BLaER1 treated with 17β-estradiol and CSF1 and Interleukin-3, amounts not matched to agents 10 nM and 100 nM (cell line): ENCODE results near the gene SLC24A3.
A peak's percentile ranks its signal among the peaks of the same experiment; 100 is the strongest.

Experiments used
- H3K27ac ChIP-seq, 11 experiments: shearing (Covaris generic); formaldehyde crosslinking; 2 replicates each; pipeline ENCODE4 v1.8.1; 2022
- H3K27me3 ChIP-seq, 11 experiments: shearing (Covaris generic); formaldehyde crosslinking; 2 replicates each; pipeline ENCODE4 v1.8.1; 2022
- H3K36me3 ChIP-seq, 11 experiments: shearing (Covaris generic); formaldehyde crosslinking; 2 replicates each; pipeline ENCODE4 v1.8.1; 2022
- H3K4me1 ChIP-seq, 10 experiments: shearing (Covaris generic); formaldehyde crosslinking; 2 replicates each; pipeline ENCODE4 v1.8.1; 2022
- H3K4me2 ChIP-seq, 11 experiments: shearing (Covaris generic); formaldehyde crosslinking; 2 replicates each; pipeline ENCODE4 v1.8.1; 2022
- H3K4me3 ChIP-seq, 10 experiments: shearing (Covaris generic); formaldehyde crosslinking; 2 replicates each; pipeline ENCODE4 v1.8.1; 2022
- H3K9ac ChIP-seq, 11 experiments: shearing (Covaris generic); formaldehyde crosslinking; 2 replicates each; pipeline ENCODE4 v1.8.1; 2022
- H3K9me3 ChIP-seq, 11 experiments: shearing (Covaris generic); formaldehyde crosslinking; replicated peaks in 1 of 11; 2 replicates each; pipeline ENCODE4 v1.8.1; 2022
- H4K20me1 ChIP-seq, 11 experiments: shearing (Covaris generic); formaldehyde crosslinking; 2 replicates each; pipeline ENCODE4 v1.8.1; 2022
- Cebpa-rat ChIP-seq, 11 experiments: shearing (Covaris generic); IDR thresholded peaks; 2 replicates each; pipeline ENCODE4 v1.8.1; 2022

The SLC24A3 gene

GRCh38 chr20:19767070-19767469, 554.6 kb downstream of the SLC24A3 start:
- peaks cover 0 to 16% (median 0%) of the 10 kb centered on the region in 11 experiments; a peak in 2 of 22 replicates for H3K36me3 ChIP-seq
- H3K27ac ChIP-seq = no peak overlapping the region
- peaks cover 3 to 32% (median 11%) of the 10 kb centered on the region in 10 experiments; a peak in 18 of 20 replicates for H3K4me1 ChIP-seq
- no peak overlapping the region for H3K9ac ChIP-seq
- TF ChIP-seq Cebpa-rat (IDR thresholded peaks at IDR 0.05) = no peak
- H4K20me1 ChIP-seq = peaks cover 0 to 77% (median 6%) of the 10 kb centered on the region in 11 experiments; a peak in 5 of 22 replicates
- no peak overlapping the region for H3K4me3 ChIP-seq
- H3K27me3 ChIP-seq = no peaks in the 10 kb centered on the region
- no peaks in the 10 kb centered on the region for H3K9me3 ChIP-seq
- no peak overlapping the region for H3K4me2 ChIP-seq

DNA sequence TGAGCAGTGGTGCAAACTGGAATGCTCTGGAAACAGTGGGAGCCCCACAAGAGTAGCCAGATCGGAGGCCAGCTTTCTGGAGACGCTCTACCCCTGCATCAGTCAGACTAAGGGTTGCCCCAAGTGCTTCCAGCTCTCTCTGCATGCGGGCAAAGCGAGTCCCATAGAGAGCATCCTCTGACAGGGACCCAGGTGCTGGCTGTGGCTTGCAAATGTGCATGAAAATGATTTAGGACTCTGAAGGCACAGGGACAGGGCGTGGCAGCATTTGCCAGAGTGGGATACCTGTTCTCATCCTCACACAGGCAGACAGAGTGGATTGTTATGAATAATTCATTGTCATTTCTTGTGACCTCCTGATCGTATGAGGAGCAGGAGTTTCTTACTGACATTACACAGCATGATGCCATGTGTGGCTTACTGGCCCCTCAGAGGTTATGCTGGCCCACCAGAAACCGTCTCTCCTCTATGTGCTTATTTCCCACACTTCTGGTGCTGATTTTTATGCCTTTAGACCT, 555.9 kb downstream of the SLC24A3 start:
- no peak overlapping the region for H3K4me2 ChIP-seq
- no peak overlapping the region for H3K4me3 ChIP-seq
- H3K27me3 ChIP-seq = no peaks in the 10 kb centered on the region
- no peak overlapping the region for H3K27ac ChIP-seq
- peaks cover 0 to 23% (median 0%) of the 10 kb centered on the region in 11 experiments; a peak in 4 of 22 replicates for H3K36me3 ChIP-seq
- TF ChIP-seq Cebpa-rat (IDR thresholded peaks at IDR 0.05) = no peak
- peaks cover 0 to 81% (median 6%) of the 10 kb centered on the region in 11 experiments; a peak in 5 of 22 replicates for H4K20me1 ChIP-seq
- H3K9ac ChIP-seq = no peak overlapping the region
- no peaks in the 10 kb centered on the region for H3K9me3 ChIP-seq
- H3K4me1 ChIP-seq = peaks cover 0 to 33% (median 10%) of the 10 kb centered on the region in 10 experiments; a peak in 12 of 20 replicates

DNA sequence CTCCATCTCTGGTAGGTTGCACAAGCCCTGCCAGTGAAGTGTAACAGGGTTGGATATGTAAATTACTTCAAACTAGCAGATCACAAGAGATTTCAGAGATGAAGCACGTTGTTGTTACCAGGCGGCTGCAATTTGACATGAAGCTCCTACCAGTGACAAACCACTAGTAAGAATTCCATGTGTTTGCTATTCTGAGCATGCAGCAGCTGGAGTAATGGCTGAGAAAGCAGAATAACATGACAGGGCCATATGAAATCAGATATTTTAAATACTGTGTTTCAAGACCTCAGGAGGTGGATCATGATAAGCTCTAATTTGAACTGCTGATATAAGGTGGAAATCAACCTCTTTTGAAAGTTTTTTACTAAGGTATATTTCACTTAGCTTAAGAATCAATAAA, 557.1 kb downstream of the SLC24A3 start:
- H3K4me1 ChIP-seq = peaks cover 0 to 26% (median 10%) of the 10 kb centered on the region in 10 experiments; a peak in 12 of 20 replicates
- peak overlapping the region in 4 of 11 experiments; percentile 2 to 36 (median 18); a peak in 4 of 22 replicates for H3K4me2 ChIP-seq
- no peak for TF ChIP-seq Cebpa-rat (IDR thresholded peaks at IDR 0.05)
- H3K27me3 ChIP-seq = no peaks in the 10 kb centered on the region
- H4K20me1 ChIP-seq = peaks cover 0 to 71% (median 6%) of the 10 kb centered on the region in 11 experiments; a peak in 5 of 22 replicates
- H3K27ac ChIP-seq = no peak overlapping the region
- no peaks in the 10 kb centered on the region for H3K9me3 ChIP-seq
- no peak overlapping the region for H3K4me3 ChIP-seq
- H3K9ac ChIP-seq = no peak overlapping the region
- H3K36me3 ChIP-seq = peaks cover 0 to 24% (median 0%) of the 10 kb centered on the region in 11 experiments; a peak in 4 of 22 replicates

DNA sequence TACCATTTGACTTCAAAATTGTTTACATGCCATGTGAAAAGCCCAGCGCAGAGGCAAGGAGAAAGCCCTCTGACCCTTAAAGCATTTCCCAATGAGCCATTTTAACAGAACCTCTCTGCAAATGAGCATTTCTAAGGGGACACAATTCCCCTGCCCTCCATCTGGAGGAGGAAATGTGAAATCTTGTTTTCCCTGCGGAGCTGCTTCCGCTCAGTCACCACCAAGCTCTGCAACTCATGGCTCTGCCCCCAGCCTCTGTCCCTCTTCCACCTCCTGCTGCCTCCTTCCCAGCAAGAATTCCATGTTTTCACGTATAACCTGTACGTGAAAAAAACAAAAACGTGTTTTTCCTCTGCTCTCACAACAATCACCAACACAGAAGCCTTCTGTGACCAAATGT, 557.9 kb downstream of the SLC24A3 start:
- no peak overlapping the region for H3K9ac ChIP-seq
- H3K27me3 ChIP-seq = no peaks in the 10 kb centered on the region
- no peaks in the 10 kb centered on the region for H3K9me3 ChIP-seq
- no peak overlapping the region for H3K27ac ChIP-seq
- H3K4me3 ChIP-seq = no peak overlapping the region
- no peak for TF ChIP-seq Cebpa-rat (IDR thresholded peaks at IDR 0.05)
- H3K4me1 ChIP-seq = peaks cover 0 to 26% (median 10%) of the 10 kb centered on the region in 10 experiments; a peak in 12 of 20 replicates
- no peak overlapping the region for H3K4me2 ChIP-seq
- peaks cover 0 to 62% (median 6%) of the 10 kb centered on the region in 11 experiments; a peak in 5 of 22 replicates for H4K20me1 ChIP-seq
- H3K36me3 ChIP-seq = peaks cover 0 to 24% (median 0%) of the 10 kb centered on the region in 11 experiments; a peak in 4 of 22 replicates

DNA sequence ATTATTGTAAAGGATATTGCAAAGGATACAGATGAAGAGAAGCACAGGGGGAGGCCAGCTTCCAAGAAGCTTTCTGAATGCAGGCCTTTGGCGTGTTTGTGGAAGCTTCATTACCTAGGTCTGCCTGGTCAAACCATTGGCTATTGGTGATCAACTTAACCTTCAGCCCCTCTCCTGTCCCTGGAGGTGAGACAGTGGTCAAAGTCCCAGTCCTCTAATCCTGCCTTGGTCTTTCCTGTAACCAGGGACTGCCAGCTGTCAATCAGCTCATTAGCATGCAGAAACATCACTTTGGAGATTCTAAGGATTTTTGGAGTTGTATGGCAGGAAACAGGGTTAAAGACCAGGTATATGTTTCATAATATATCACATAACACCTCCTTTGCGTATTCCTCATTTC, 558.6 kb downstream of the SLC24A3 start:
- Histone ChIP-seq H3K4me3 (no peak overlapping the region), H3K27me3 (no peaks in the 10 kb centered on the region), H3K36me3 (peaks cover 0 to 24% (median 0%) of the 10 kb centered on the region in 11 experiments; a peak in 4 of 22 replicates), H3K4me1 (peaks cover 0 to 26% (median 10%) of the 10 kb centered on the region in 10 experiments; a peak in 12 of 20 replicates), H4K20me1 (peaks cover 0 to 57% (median 6%) of the 10 kb centered on the region in 11 experiments; a peak in 5 of 22 replicates), H3K4me2 (peak overlapping the region in 4 of 11 experiments; percentile 14 to 42 (median 24); a peak in 3 of 22 replicates), H3K9me3 (no peaks in the 10 kb centered on the region), H3K27ac (no peak overlapping the region), H3K9ac (no peak overlapping the region)
- TF ChIP-seq Cebpa-rat (IDR thresholded peaks at IDR 0.05) = no peak
